ENCODE data around the gene AKT3.

The AKT3 gene

DNA sequence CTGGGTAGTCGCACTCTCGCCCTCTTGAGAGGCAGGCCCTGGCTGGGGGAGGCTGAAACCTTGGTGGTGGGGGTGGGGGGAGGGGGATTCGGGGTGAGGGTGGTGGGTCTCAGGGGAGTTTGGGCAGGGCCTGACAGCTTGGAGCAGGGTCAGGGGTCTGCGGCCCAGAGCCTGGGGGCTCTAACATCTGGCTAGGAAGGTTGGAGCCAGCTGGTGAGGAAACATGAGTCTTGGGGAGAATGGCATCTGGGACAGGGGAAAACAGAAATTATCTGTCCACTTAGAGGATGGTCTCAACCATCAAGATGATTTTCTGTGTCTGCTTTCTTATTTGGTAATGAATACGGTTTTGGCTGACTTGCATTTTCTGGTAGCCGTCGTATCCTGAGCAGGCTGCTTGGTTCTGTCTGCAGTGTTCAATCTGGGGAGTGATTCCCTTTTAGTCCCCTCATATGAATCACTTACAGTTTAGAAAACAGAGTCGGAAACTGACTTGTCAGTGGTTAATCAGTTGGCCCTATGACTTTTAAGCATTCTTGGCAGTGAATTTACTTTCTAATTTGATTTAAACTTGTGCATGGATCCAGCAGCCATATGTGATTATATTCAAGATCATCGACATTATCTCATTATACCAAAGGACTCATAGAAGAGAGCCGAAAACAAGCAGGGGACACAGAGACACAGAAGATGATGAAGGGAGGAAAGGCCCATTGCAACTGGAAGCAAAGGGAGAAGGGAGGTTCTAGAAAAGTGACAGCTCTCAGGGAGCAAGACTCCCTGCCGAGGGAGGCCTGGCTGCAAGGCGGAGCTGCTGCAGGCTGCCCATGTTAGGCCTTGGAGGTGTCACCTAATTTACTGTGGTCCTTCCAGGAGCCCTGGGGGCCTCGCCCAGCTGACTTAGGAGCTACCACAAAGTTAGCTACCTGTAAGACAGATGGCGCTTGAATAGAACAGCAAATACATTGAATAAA, 356.6 kb downstream of the AKT3 start:
- H3K27me3 ChIP-seq (replicated peaks; ENCODE audit: control insufficient read depth, insufficient read depth, low read length): no peaks in the 10 kb centered on the region
- no peaks in the 10 kb centered on the region for H3K9me3 ChIP-seq (ENCODE audit: control insufficient read depth, low read length)

DNA sequence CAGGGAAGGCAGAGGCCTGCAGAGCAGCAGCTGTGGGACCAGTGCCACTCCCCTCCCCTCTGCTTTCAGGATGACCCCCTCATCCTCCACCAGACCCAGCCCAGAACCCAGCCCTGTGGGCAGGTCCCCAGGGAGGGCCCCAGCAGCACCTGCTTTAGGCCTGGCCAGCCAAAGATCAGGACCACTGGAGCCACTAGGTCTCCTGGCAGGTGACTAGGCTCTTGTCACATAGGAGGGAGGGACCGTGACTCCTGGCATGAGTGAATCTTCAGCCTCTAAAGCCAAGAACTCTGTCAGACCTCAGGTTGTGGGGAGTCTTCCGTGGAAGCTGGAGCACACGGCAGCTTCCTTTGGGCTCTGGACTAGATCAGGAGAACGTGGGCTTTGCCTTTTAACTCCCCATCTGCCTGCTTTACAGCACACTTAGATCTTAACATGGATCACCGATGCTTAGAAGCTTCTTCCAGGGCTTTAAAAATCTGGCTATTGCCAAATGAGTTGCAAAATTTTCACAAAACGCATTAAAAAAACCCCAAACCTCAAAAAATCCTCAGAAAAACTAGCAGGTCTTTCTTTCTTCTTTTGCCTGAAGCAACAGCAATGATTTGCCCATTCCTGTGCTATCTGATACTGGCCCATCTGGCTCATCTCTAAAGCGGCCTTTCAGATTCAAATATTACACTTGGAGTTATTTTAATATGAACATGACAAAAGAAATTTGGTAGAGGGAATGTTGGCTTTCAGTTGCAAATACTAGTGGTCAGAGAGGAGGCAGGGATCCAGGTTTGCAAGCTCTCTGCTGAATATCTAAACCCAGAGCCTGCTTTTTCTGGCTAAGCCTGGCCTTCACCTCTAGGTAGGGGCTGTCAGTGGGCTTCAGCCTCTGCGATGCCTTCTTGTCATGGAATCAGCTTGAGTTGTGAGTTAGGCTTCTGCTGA, 359.0 kb downstream of the AKT3 start:
- Histone ChIP-seq H3K9ac (ENCODE audit: low read length) (peak overlapping the region; percentile 56), H3K4me1 (ENCODE audit: control insufficient read depth, insufficient read depth, low read length) (peaks cover 30% of the 10 kb centered on the region), H3K27me3 (replicated peaks; ENCODE audit: control insufficient read depth, insufficient read depth, low read length) (no peaks in the 10 kb centered on the region), H3K9me3 (ENCODE audit: control insufficient read depth, low read length) (no peaks in the 10 kb centered on the region), H3K4me3 (ENCODE audit: low read length) (no peak overlapping the region), H3K36me3 (ENCODE audit: control insufficient read depth, insufficient read depth, low read length, severe bottlenecking) (peaks cover 6% of the 10 kb centered on the region)
- peak; percentile 73 for DNase-seq (ENCODE audit: low read depth)

More for the DNA sequence above, 356.6 kb downstream of the AKT3 start:
- no peak for DNase-seq (ENCODE audit: low read depth)
- Histone ChIP-seq H3K4me1 (ENCODE audit: control insufficient read depth, insufficient read depth, low read length) (peaks cover 34% of the 10 kb centered on the region), H3K9ac (ENCODE audit: low read length) (peak overlapping the region; percentile 4), H3K36me3 (ENCODE audit: control insufficient read depth, insufficient read depth, low read length, severe bottlenecking) (peaks cover 6% of the 10 kb centered on the region), H3K4me3 (ENCODE audit: low read length) (no peak overlapping the region)

DNA sequence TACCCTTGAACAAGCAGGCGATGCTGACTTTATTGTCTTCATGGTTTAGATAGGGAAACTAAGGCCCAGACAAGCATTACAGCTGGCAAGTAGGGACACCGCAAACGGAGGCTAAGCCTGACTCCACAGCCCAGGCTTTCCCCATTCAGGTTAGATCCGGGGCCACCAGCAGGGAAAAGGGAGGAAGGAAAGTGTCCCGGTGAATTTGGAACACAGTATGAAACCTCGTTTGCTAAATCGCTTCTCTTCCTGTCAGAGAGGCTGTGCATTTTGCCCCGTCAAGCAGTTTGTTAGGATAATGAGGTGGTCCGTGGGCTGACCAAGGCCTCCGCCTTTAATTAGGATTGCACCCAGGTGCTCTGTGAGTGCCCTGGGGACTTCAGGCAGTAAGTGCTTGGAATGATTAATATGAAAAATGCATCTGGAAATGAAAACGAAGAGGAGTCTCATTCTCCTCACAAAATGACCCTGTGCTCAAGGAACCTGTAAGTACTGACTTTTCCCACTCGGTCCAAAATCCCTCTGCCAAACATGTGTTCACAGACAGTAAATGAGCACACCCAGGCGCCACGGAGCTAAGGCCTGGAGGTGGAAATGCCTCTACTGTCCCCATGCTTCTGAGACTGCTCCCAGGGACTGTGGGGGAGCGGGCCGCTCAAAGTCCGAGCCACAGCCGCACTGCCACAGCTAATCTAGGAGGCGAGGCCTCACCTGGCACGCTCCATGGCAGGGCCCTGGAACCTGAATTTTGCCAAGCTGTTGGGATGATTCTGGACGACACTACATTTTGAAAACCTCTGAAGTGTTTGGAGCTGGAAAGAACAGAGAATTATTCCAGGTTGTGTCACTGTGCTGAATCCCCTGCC, 360.1 kb downstream of the AKT3 start:
- Histone ChIP-seq H3K9ac (ENCODE audit: low read length) (no peak overlapping the region), H3K36me3 (ENCODE audit: control insufficient read depth, insufficient read depth, low read length, severe bottlenecking) (peaks cover 6% of the 10 kb centered on the region), H3K27me3 (replicated peaks; ENCODE audit: control insufficient read depth, insufficient read depth, low read length) (no peaks in the 10 kb centered on the region), H3K9me3 (ENCODE audit: control insufficient read depth, low read length) (no peaks in the 10 kb centered on the region), H3K4me1 (ENCODE audit: control insufficient read depth, insufficient read depth, low read length) (peaks cover 23% of the 10 kb centered on the region), H3K4me3 (ENCODE audit: low read length) (no peak overlapping the region)
- DNase-seq (ENCODE audit: low read depth): no peak

DNA sequence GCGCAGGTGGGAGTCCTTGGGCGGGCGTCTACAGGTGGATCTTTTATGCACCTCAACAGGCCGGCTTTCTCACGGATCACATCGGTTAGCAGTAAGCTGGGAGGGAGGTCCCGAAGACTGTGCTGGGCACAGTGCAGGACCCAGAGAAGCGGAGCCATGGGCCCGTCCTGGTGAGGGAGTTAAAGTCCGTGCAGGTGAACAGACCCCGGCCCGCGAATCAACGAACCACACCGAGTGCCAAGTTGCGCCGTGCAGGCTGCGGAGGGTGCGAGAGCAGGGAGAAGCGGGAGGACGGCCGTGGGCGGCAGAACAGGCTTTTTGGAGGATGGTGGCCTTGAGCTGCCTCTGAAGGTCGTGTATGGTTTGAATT, 360.9 kb downstream of the AKT3 start:
- no peak for DNase-seq (ENCODE audit: low read depth)
- no peak overlapping the region for H3K9ac ChIP-seq (ENCODE audit: low read length)
- H3K4me3 ChIP-seq (ENCODE audit: low read length): no peak overlapping the region
- H3K36me3 ChIP-seq (ENCODE audit: control insufficient read depth, insufficient read depth, low read length, severe bottlenecking): peaks cover 6% of the 10 kb centered on the region
- H3K9me3 ChIP-seq (ENCODE audit: control insufficient read depth, low read length): no peaks in the 10 kb centered on the region
- peaks cover 23% of the 10 kb centered on the region for H3K4me1 ChIP-seq (ENCODE audit: control insufficient read depth, insufficient read depth, low read length)
- H3K27me3 ChIP-seq (replicated peaks; ENCODE audit: control insufficient read depth, insufficient read depth, low read length): no peaks in the 10 kb centered on the region

DNA sequence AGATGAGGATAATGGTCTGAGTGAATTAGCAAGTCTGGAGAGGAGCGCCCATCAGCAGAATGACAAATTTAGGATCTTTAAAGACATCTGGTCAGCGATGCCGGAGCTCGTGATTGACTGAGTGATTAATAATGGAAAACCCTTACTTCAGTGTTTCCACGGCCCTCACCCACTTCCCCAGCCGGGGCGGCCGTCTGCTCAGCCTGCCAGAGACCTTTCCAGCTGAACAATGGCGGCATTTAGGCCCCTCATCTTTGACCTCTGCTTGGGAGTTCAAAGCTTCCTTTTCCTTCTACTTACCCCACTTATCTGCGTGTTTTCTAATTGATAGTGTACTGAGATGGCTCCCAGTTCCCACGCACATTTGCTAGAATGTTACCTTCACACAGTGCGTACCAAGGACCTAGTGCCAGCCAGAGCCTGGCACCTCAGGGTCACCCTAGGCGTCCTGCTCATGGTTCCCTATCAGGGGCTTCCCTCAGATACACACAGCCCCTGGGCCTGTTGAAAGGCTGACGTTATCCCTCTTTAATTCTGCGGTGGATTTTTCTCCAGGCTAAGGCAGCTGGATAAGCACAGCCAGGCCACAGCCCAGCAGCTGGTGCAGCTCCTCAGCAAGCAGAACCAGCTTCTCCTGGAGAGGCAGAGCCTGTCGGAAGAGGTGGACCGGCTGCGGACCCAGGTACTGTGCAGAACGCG, 361.4 kb downstream of the AKT3 start:
- Histone ChIP-seq H3K4me1 (ENCODE audit: control insufficient read depth, insufficient read depth, low read length) (peaks cover 20% of the 10 kb centered on the region), H3K27me3 (replicated peaks; ENCODE audit: control insufficient read depth, insufficient read depth, low read length) (no peaks in the 10 kb centered on the region), H3K36me3 (ENCODE audit: control insufficient read depth, insufficient read depth, low read length, severe bottlenecking) (peaks cover 6% of the 10 kb centered on the region), H3K9ac (ENCODE audit: low read length) (no peak overlapping the region), H3K4me3 (ENCODE audit: low read length) (no peak overlapping the region), H3K9me3 (ENCODE audit: control insufficient read depth, low read length) (no peaks in the 10 kb centered on the region)
- DNase-seq (ENCODE audit: low read depth): no peak

DNA sequence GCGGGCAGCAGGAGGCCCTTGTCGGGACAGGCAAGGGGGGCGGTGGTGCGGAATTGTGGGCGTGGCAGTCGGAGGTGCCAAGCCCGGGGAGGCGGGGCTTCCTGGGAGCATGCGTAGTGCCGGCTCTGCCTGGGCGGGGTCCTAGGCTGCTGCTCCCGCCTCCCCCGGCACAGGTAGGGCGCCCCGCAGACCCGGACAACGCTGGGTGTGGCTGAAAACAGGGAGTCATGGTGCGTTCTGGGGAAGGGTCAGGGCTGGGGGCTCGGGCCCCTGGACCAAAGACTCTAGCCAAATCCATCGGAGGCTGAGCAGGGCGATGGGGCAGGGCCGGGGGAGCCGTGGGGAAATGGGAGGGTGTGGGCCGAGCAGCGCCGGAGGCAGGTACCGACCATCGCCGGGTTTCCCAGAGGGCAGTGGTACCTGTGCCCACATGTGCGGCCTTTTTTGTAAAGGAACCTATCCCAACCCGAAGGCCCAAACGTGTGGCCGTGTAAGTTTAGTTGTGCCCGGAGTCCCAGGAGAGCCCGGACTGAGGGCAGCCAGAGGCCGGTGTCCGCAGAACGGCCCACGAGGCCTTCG, 362.3 kb downstream of the AKT3 start:
- no peak overlapping the region for H3K4me3 ChIP-seq (ENCODE audit: low read length)
- peaks cover 6% of the 10 kb centered on the region for H3K36me3 ChIP-seq (ENCODE audit: control insufficient read depth, insufficient read depth, low read length, severe bottlenecking)
- DNase-seq (ENCODE audit: low read depth): no peak
- H3K9me3 ChIP-seq (ENCODE audit: control insufficient read depth, low read length): no peaks in the 10 kb centered on the region
- peaks cover 19% of the 10 kb centered on the region for H3K4me1 ChIP-seq (ENCODE audit: control insufficient read depth, insufficient read depth, low read length)
- H3K9ac ChIP-seq (ENCODE audit: low read length): no peak overlapping the region
- no peaks in the 10 kb centered on the region for H3K27me3 ChIP-seq (replicated peaks; ENCODE audit: control insufficient read depth, insufficient read depth, low read length)

DNA sequence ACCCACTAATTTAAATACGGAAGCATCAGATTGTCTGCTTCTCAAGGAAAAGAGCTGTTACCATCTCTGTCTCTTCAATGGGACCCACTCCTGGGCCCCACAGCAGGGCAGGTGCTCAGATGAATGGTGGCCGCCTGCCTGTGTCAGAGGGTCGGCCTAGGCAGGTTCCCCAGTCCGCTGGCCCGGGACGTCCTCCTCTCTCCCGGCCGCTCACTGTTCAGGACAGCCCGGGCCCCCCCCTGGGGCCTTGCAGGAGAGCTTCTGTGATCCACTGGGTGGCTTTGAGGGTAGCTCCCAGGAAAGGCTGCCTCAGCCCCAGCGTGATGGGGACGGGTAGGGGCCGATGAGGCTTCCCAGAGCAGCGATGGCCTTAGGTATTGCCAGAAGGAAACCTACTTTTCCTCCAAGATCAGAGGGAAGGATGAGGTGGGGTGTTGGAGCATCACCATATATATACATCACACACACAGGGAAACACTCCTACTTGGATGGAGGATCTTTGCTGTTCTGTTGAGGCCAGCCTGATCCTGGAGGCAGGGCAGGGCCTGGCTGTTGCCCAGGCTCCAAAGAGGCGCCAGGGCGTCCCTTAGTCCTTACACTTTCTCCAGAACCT, 362.9 kb downstream of the AKT3 start:
- no peak overlapping the region for H3K4me3 ChIP-seq (ENCODE audit: low read length)
- H3K27me3 ChIP-seq (replicated peaks; ENCODE audit: control insufficient read depth, insufficient read depth, low read length): no peaks in the 10 kb centered on the region
- H3K9ac ChIP-seq (ENCODE audit: low read length): no peak overlapping the region
- DNase-seq (ENCODE audit: low read depth): no peak
- no peaks in the 10 kb centered on the region for H3K9me3 ChIP-seq (ENCODE audit: control insufficient read depth, low read length)
- peaks cover 6% of the 10 kb centered on the region for H3K36me3 ChIP-seq (ENCODE audit: control insufficient read depth, insufficient read depth, low read length, severe bottlenecking)
- peaks cover 25% of the 10 kb centered on the region for H3K4me1 ChIP-seq (ENCODE audit: control insufficient read depth, insufficient read depth, low read length)

DNA sequence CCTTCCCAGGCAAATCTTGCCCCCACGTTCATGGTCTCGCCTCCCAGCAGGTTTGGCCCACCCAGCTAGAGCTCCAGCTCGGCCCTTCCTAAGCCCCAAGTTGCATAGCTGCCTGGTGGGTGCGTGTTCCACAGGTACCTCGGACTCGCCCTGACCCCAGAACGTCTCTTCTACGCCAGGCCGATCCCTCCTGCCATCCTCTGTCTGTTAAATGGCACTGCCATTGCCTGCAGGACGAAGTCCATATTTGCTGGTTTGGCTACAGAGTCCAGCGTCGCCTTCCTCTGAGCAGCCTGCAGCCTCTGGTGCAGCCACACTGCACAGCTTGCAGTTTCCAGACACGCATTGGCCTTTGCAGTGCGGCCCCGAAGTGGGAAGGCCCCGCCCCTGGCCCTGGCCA, 366.1 kb downstream of the AKT3 start:
- no peak overlapping the region for H3K9ac ChIP-seq (ENCODE audit: low read length)
- peaks cover 16% of the 10 kb centered on the region for H3K4me1 ChIP-seq (ENCODE audit: control insufficient read depth, insufficient read depth, low read length)
- H3K27me3 ChIP-seq (replicated peaks; ENCODE audit: control insufficient read depth, insufficient read depth, low read length): no peaks in the 10 kb centered on the region
- no peak overlapping the region for H3K4me3 ChIP-seq (ENCODE audit: low read length)
- no peaks in the 10 kb centered on the region for H3K36me3 ChIP-seq (ENCODE audit: control insufficient read depth, insufficient read depth, low read length, severe bottlenecking)
- DNase-seq (ENCODE audit: low read depth): no peak
- H3K9me3 ChIP-seq (ENCODE audit: control insufficient read depth, low read length): no peaks in the 10 kb centered on the region

DNA sequence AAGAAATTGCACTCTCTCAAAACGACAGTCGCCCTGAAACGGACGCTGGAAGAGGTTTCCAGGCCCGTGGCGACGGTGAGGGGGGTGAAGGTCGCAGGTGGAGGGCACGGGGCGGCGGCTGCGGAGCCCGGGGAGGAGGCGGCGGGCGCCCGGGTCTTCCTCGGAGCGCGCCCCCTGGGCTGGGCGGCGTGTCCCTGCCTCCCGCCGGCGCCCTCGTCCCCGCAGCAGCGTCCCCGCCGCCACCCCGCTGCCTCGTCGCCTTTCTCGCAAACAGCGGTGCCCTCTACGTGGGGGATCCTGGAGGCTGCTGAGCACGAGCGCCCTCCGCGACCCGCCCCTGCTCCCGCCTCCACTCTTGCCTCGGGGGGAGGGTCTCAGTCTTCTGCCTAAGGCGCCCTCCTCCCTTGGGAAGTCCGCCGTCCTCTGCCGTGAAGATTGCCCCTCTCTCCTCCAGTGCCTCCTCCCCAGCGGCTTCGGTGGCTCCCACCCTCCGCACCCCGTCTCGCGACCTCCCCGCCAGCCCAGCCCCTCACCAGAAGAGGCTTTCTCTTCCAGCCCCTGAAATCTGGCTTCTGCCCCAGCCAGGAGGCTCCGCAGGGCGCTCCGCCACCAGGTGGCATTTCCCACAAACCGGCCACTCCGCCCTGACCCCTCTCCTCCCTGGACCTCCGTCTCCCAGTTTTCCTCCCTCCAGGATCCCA, 366.8 kb downstream of the AKT3 start:
- no peak for DNase-seq (ENCODE audit: low read depth)
- Histone ChIP-seq H3K4me3 (ENCODE audit: low read length) (peak overlapping the region; percentile 15), H3K36me3 (ENCODE audit: control insufficient read depth, insufficient read depth, low read length, severe bottlenecking) (no peaks in the 10 kb centered on the region), H3K9me3 (ENCODE audit: control insufficient read depth, low read length) (no peaks in the 10 kb centered on the region), H3K4me1 (ENCODE audit: control insufficient read depth, insufficient read depth, low read length) (peaks cover 16% of the 10 kb centered on the region), H3K27me3 (replicated peaks; ENCODE audit: control insufficient read depth, insufficient read depth, low read length) (no peaks in the 10 kb centered on the region), H3K9ac (ENCODE audit: low read length) (no peak overlapping the region)
